ENCODE measurements around the gene ADGRE2.
"Not testable (repeated sequence)": the region's sequence is repeated elsewhere in the genome, so short reads cannot be mapped to it uniquely, and the experiment has no call there.

ADGRE2 gene

GRCh38 chr19:14798760-14799159 is 20.4 kb upstream of the ADGRE2 start:
- no peaks in the 10 kb centered on the region for H3K27me3 ChIP-seq
- H3K36me3 ChIP-seq: no peaks in the 10 kb centered on the region

DNA sequence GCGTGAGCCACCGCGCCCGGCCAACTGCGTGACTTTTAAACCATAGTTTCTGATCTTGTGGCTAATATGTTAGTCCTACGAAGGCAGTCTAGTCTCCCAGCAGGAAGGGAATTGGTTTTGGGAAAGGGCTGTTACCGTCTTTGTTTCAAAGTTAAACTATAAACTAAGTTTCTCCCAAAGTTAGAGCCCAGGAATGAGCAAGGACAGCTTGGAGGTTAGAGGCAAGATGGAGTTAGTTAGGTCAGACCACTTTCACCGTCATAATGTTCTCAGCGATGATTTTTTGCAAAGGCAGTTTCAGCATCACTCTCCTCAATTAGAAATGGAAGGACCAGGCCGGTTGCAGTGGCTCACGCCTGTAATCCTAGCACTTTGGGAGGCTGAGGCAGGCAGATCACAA is 17.7 kb upstream of the ADGRE2 start:
- Histone ChIP-seq H3K27ac (peak overlapping the region in 3 of 11 experiments; percentile 9 to 37 (median 16); a peak in 1 of 22 replicates), H3K9me3 (replicated peaks in 1 of 11) (peaks cover 7 to 17% (median 12%) of the 10 kb centered on the region in 11 experiments), H3K4me1 (peaks cover 13 to 34% (median 20%) of the 10 kb centered on the region in 10 experiments), H3K4me3 (no peak overlapping the region), H3K4me2 (peak overlapping the region in 7 of 11 experiments; percentile 36 to 78 (median 55); a peak in 15 of 22 replicates), H3K9ac (no peak overlapping the region), H3K27me3 (no peaks in the 10 kb centered on the region), H3K36me3 (no peaks in the 10 kb centered on the region), H4K20me1 (no peaks in the 10 kb centered on the region)
- no peak for TF ChIP-seq Cebpa-rat (IDR thresholded peaks at IDR 0.05)

More at GRCh38 chr19:14798760-14799159, 20.4 kb upstream of the ADGRE2 start:
- H3K4me2 ChIP-seq: no peak overlapping the region
- peaks cover 0 to 23% (median 12%) of the 10 kb centered on the region in 10 experiments; a peak in 15 of 20 replicates for H3K4me1 ChIP-seq
- peaks cover 0 to 14% (median under 1%) of the 10 kb centered on the region in 11 experiments; a peak in 5 of 22 replicates for H3K9me3 ChIP-seq (replicated peaks in 1 of 11)
- no peaks in the 10 kb centered on the region for H4K20me1 ChIP-seq
- H3K9ac ChIP-seq: no peak overlapping the region
- no peak overlapping the region for H3K4me3 ChIP-seq
- no peak overlapping the region for H3K27ac ChIP-seq
- no peak for TF ChIP-seq Cebpa-rat (IDR thresholded peaks at IDR 0.05)

- H3K4me3 ChIP-seq: no peak overlapping the region
- peaks cover 7 to 17% (median 9%) of the 10 kb centered on the region in 11 experiments for H3K9me3 ChIP-seq (replicated peaks in 1 of 11)
- peak overlapping the region in 10 of 11 experiments; percentile 11 to 78 (median 52); a peak in 18 of 22 replicates for H3K4me2 ChIP-seq
- peaks cover 21 to 42% (median 27%) of the 10 kb centered on the region in 10 experiments for H3K4me1 ChIP-seq
- H3K9ac ChIP-seq: no peak overlapping the region
- peak overlapping the region in 5 of 11 experiments; percentile 9 to 37 (median 23); a peak in 3 of 22 replicates for H3K27ac ChIP-seq
- H4K20me1 ChIP-seq: no peaks in the 10 kb centered on the region
- H3K36me3 ChIP-seq: no peaks in the 10 kb centered on the region
- H3K27me3 ChIP-seq: no peaks in the 10 kb centered on the region
- no peak for TF ChIP-seq Cebpa-rat (IDR thresholded peaks at IDR 0.05)
Measured at GRCh38 chr19:14795078-14795721, 16.8 kb upstream of the ADGRE2 start.

DNA sequence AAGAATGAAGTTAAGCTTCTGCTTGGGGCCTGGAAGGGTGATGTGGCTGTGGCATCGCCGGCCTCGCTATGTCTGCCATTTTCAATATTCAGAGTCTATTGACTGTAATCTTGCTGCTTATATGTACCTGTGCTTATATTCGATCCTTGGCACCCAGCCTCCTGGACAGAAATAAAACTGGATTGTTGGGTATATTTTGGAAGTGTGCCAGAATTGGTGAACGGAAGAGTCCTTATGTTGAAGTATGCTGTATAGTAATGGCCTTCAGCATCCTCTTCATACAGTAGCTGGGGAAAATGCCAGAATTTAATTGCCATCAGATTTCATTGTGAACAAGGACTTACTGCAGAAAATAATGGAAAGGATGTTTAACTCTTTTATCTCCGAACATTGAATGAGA is 13.9 kb upstream of the ADGRE2 start:
- H3K4me2 ChIP-seq, H3K9ac ChIP-seq, H3K36me3 ChIP-seq, H3K4me3 ChIP-seq, H3K27ac ChIP-seq, H3K27me3 ChIP-seq, H4K20me1 ChIP-seq: not testable (repeated sequence)
- H3K4me1 ChIP-seq: peaks cover 28 to 56% (median 37%) of the 10 kb centered on the region in 10 experiments
- peaks cover 7 to 28% (median 12%) of the 10 kb centered on the region in 11 experiments for H3K9me3 ChIP-seq (replicated peaks in 1 of 11)

DNA sequence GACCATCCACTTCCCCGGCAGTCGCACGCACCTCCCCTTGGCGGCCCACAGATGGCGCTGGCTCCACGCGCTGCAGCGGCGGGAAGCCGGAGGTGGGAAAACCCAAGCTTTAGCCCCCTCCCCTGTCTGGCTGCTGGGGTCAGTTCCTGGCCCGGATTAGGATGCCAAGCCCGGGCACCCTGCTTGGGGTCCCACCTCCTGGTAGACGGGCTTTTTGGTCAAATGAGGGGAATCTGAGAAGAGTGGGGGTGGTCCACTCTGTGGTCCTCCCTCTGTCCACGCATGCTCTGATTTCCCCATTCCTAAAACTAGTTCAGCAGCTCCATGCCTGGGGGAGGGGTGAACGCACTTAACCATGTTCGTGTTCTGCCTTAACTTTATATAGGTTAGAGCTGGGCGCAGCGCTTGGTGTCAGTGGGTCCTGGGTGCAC is 8.1 kb upstream of the ADGRE2 start:
- Histone ChIP-seq H3K9me3 (replicated peaks in 1 of 11) (peaks cover 0 to 20% (median 0%) of the 10 kb centered on the region in 11 experiments; a peak in 5 of 22 replicates), H3K27me3 (no peaks in the 10 kb centered on the region), H3K27ac (peak overlapping the region in 10 of 11 experiments; percentile 83 to 91 (median 88); a peak in 21 of 22 replicates), H3K9ac (peak overlapping the region in 9 of 11 experiments; percentile 10 to 82 (median 39); a peak in 12 of 22 replicates), H3K4me3 (0 out of 20 replicates have a peak overlapping the region, but pooled peaks of 1 of the 10 experiments have one; percentile 21), H3K36me3 (no peaks in the 10 kb centered on the region), H3K4me1 (peaks cover 63 to 77% (median 69%) of the 10 kb centered on the region in 10 experiments), H3K4me2 (peak overlapping the region; percentile 76 to 89 (median 84)), H4K20me1 (no peaks in the 10 kb centered on the region)
- no peak for TF ChIP-seq Cebpa-rat (IDR thresholded peaks at IDR 0.05)

DNA sequence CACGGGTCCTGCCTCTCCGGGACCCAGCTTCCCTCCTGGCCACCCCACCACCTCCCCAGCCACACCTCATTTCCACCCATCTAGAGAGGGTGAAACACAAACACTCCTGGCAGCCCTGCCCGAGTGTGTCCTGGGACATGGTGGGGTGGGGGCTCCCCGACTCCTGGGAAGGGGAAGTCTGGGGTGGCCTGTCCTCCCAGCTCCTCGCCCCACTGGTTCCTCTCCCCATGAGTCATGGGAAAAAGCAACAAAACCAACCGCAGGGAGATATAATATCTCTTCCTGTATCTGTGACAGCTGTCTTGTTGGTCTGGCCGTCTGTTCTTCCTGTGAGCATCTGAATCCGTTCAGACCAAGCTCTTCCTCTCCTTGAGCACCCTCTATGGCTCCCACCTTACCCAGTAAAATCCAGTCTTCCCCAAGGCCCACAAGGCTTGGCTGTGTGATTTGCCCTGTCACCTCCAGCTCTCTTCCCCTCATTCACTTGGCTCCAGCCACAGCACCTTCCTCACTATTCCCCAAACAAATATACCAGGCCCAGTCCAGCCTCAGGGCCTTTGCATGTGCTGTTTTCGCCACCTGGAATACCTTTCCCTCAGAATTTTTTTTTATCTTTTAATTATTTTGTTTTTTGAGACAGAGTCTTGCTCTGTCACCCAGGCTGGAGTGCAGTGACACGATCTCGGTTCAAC is 6.9 kb upstream of the ADGRE2 start:
- peak overlapping the region; percentile 66 to 82 (median 76) for H3K9ac ChIP-seq
- peaks cover 0 to 20% (median 0%) of the 10 kb centered on the region in 11 experiments; a peak in 5 of 22 replicates for H3K9me3 ChIP-seq (replicated peaks in 1 of 11)
- H3K4me3 ChIP-seq: peak overlapping the region in 7 of 10 experiments; percentile 14 to 46 (median 26); a peak in 8 of 20 replicates
- peaks cover 54 to 76% (median 70%) of the 10 kb centered on the region in 10 experiments for H3K4me1 ChIP-seq
- peak overlapping the region; percentile 81 to 91 (median 88) for H3K27ac ChIP-seq
- not testable (repeated sequence) for H4K20me1 ChIP-seq, H3K36me3 ChIP-seq, H3K27me3 ChIP-seq
- peak overlapping the region; percentile 76 to 89 (median 84) for H3K4me2 ChIP-seq

- Histone ChIP-seq H3K4me3 (peak overlapping the region in 7 of 10 experiments; percentile 14 to 46 (median 26); a peak in 10 of 20 replicates), H3K9me3 (replicated peaks in 1 of 11) (peaks cover 0 to 20% (median 0%) of the 10 kb centered on the region in 11 experiments; a peak in 5 of 22 replicates), H3K4me1 (peaks cover 49 to 79% (median 70%) of the 10 kb centered on the region in 10 experiments), H3K4me2 (peak overlapping the region; percentile 76 to 89 (median 84)), H3K27ac (peak overlapping the region; percentile 81 to 91 (median 88)), H3K9ac (peak overlapping the region; percentile 66 to 82 (median 76))
- not testable (repeated sequence) for H4K20me1 ChIP-seq, H3K36me3 ChIP-seq, H3K27me3 ChIP-seq
- peak; percentile 83 to 94 (median 91) for TF ChIP-seq Cebpa-rat (IDR thresholded peaks at IDR 0.05)
Measured at GRCh38 chr19:14784730-14785101, 6.4 kb upstream of the ADGRE2 start.

DNA sequence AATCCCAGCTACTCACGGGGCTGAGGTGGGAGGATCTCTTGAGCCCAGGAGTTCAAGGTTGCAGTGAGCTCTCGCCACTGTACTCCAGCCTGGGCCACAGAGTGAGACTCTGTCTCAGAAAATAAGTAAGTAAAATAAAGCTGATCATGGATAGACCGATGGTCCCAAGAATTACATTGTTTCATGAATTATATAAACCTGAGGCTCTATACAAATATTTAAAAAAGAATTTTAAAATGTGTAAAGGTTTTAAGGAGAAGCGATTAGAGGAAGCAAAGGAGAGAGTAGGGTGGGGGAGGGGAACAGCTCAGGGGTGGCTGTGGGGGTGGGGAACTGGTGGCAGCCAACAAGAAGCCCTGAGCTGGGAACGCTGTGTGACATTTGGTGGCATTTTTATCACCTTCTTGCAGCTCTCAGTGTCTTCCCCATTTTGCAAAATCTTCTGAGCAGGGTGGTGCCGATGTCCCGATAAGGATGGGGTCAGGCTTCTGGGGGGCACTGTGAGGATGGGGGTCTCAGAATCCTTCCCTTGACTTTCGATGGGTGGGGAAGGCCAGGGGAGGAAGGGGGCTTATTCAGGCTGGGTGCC is 5.1 kb upstream of the ADGRE2 start:
- Histone ChIP-seq H3K27ac (peak overlapping the region; percentile 81 to 91 (median 88)), H3K9ac (peak overlapping the region; percentile 42 to 82 (median 74); a peak in 17 of 22 replicates), H3K9me3 (replicated peaks in 1 of 11) (peaks cover 0 to 18% (median 0%) of the 10 kb centered on the region in 11 experiments; a peak in 5 of 22 replicates), H3K4me1 (peaks cover 58 to 91% (median 82%) of the 10 kb centered on the region in 10 experiments), H3K4me3 (0 out of 20 replicates have a peak overlapping the region, but pooled peaks of 1 of the 10 experiments have one; percentile 31), H3K4me2 (peak overlapping the region; percentile 76 to 92 (median 84))
- not testable (repeated sequence) for H3K36me3 ChIP-seq, H3K27me3 ChIP-seq, H4K20me1 ChIP-seq
